Immature natural killer cell (primary cell): ENCODE data around the gene SSX2IP. TPM values are rescaled to one million over a fixed set of nuclear protein-coding genes. Genes with fewer than 3 reads are reported as not detected.
"Not testable (repeated sequence)": the region's sequence is repeated elsewhere in the genome, so short reads cannot be mapped to it uniquely, and the experiment has no call there.

ENCODE experiments used
- DNase-seq, 3 donors: peaks; one replicate each; pipeline ENCODE4 v3.0.0; 2022; ENCODE audit warnings: mixed read lengths in 1 of 3
- H3K27ac Mint-ChIP-seq, 6 donors: one replicate each; pipeline ENCODE4 v1.8.0; 2020; ENCODE audit warnings: mixed read lengths in 6 of 6, mild to moderate bottlenecking in 5 of 6, inconsistent platforms in 4 of 6, moderate library complexity in 3 of 6
- H3K27me3 Mint-ChIP-seq, 3 donors: one replicate each; pipeline ENCODE4 v1.8.0; 2020 to 2021; ENCODE audit warnings: low read depth in 3 of 3, mild to moderate bottlenecking in 3 of 3, mixed read lengths in 3 of 3, moderate library complexity in 3 of 3, inconsistent platforms in 1 of 3
- H3K36me3 Mint-ChIP-seq, 3 donors: one replicate each; pipeline ENCODE4 v1.8.0; 2020; ENCODE audit warnings: mixed read lengths in 3 of 3, inconsistent platforms in 2 of 3, mild to moderate bottlenecking in 2 of 3
- H3K4me1 Mint-ChIP-seq, 2 donors: one replicate each; pipeline ENCODE4 v1.8.0; 2020; ENCODE audit warnings: inconsistent platforms in 2 of 2, mild to moderate bottlenecking in 2 of 2, mixed read lengths in 2 of 2, moderate library complexity in 1 of 2
- H3K4me3 Mint-ChIP-seq, 5 donors: one replicate each; pipeline ENCODE4 v1.8.0; 2020; ENCODE audit warnings: mild to moderate bottlenecking in 5 of 5, mixed read lengths in 5 of 5, inconsistent platforms in 3 of 5, moderate library complexity in 3 of 5
- H3K9me3 Mint-ChIP-seq, 6 donors: one replicate each; pipeline ENCODE4 v1.8.0; 2020; ENCODE audit warnings: mild to moderate bottlenecking in 6 of 6, mixed read lengths in 6 of 6, inconsistent platforms in 4 of 6, moderate library complexity in 3 of 6
- polyA plus RNA-seq, 3 donors: library from polyadenylated mRNA; unstranded; fragments of 300-500 nt; fragmentation: Illumina TruSeq; gene quantifications; one replicate each; pipeline ENCODE4 v1.2.3, GENCODE V29; 2021

Gene SSX2IP, protein sequence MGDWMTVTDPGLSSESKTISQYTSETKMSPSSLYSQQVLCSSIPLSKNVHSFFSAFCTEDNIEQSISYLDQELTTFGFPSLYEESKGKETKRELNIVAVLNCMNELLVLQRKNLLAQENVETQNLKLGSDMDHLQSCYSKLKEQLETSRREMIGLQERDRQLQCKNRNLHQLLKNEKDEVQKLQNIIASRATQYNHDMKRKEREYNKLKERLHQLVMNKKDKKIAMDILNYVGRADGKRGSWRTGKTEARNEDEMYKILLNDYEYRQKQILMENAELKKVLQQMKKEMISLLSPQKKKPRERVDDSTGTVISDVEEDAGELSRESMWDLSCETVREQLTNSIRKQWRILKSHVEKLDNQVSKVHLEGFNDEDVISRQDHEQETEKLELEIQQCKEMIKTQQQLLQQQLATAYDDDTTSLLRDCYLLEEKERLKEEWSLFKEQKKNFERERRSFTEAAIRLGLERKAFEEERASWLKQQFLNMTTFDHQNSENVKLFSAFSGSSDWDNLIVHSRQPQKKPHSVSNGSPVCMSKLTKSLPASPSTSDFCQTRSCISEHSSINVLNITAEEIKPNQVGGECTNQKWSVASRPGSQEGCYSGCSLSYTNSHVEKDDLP
- 10 to 100 TPM; 14.4 to 24.3 (median 20.2) TPM for polyA plus RNA-seq

DNA sequence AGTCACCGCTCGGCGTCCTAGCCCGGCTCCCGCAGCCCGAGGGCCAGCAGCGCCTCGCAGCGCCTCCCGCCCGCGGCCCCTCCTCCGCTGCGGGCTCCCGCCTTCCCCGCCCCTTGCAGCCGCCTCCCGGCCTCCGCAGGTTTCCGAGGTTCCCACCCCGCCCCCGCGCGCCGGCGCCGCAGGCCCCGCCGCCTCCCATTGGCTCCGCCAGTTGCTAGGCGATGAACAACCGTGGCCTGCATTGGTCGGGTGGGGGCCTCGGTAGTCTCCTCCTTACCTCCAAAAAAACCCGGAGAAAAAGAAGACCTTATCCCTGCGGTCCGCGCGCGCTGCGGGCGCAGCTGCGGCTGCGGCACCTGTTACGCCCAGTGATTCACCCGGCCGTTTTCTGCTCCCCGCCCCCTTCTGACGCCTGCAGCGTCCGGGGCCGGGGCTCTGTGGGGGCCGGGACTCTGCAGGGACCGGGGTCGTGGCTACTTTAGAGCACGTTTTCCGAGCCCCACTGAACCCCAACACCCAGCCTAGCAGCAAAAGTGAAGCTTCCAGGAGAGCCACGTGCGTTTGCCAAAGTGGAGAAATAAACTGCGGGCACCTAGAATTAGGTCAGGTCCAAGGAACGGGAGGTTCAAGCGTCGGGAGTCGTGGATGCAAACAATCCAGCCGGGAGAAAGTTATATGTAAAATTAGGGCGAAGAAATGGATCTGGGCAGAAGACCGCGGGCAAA is at the start of gene SSX2IP:
SSX2IP (minus strand) TSS at position 65 of the 725 bp plus-strand sequence. CDS start 19,242 bp downstream, outside the sequence.
- peak; percentile 99 to 100 (median 100) for DNase-seq
- Mint-ChIP-seq H3K27ac (peak within 1 kb of the TSS; percentile 94 to 99 (median 98)), H3K27me3 (peaks cover 8 to 12% (median 11%) of the 10 kb centered on the region in 3 donors), H3K36me3 (no peaks in the 10 kb centered on the region), H3K9me3 (no peaks in the 10 kb centered on the region), H3K4me3 (peak within 1 kb of the TSS; percentile 82 to 98 (median 94)), H3K4me1 (peaks cover 65 to 80% of the 10 kb centered on the region in 2 donors)

DNA sequence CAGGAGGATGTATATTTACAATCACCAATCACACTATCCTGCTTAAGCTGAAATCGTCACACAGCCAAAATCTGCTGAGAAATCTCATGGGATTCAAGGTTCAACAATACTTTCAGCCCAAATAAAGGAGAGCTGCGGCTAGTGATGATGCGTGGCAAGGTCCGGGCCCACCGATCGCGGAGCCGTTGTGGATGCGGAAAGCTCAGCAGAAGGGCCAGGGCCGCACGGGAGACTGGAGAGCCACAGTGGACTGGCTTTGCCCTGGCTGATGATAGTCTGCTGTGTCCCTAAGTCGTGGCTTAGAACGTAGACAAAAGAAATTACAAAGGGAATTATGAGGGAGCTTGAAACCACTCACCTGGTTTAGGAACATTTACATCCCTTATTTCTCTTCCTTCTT is 48.0 kb upstream of the SSX2IP start:
- Mint-ChIP-seq H3K36me3 (no peaks in the 10 kb centered on the region), H3K9me3 (no peaks in the 10 kb centered on the region), H3K4me3 (no peak overlapping the region)

DNA sequence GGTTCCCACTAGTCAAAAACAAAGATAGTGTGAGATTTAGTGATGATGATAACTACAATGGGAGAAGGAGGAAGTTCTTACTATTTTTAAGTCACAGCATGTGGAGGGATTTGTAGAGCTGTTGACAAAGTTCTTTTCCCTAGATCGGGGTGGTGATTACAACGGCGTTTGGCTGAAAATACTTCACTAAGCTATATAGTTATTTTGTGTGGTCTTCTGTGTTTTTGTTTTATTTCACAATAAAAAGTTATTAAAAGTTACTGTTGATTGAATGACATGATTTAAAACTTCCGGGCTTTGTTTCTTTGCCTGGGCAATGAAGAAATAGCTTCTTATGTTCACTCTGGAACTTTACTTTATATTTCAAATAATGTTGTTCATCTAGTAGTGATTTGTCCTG is 47.3 kb upstream of the SSX2IP start:
- Mint-ChIP-seq H3K4me1 (no peaks in the 10 kb centered on the region), H3K27me3 (peaks cover 3 to 10% (median 4%) of the 10 kb centered on the region in 3 donors), H3K4me3 (no peak overlapping the region), H3K36me3 (no peaks in the 10 kb centered on the region), H3K27ac (no peak overlapping the region), H3K9me3 (no peaks in the 10 kb centered on the region)
- DNase-seq = no peak

More for the DNA sequence above, 48.0 kb upstream of the SSX2IP start:
- Mint-ChIP-seq H3K4me1 (no peaks in the 10 kb centered on the region), H3K27ac (no peak overlapping the region), H3K27me3 (peaks cover 3 to 9% (median 4%) of the 10 kb centered on the region in 3 donors)
- no peak for DNase-seq

DNA sequence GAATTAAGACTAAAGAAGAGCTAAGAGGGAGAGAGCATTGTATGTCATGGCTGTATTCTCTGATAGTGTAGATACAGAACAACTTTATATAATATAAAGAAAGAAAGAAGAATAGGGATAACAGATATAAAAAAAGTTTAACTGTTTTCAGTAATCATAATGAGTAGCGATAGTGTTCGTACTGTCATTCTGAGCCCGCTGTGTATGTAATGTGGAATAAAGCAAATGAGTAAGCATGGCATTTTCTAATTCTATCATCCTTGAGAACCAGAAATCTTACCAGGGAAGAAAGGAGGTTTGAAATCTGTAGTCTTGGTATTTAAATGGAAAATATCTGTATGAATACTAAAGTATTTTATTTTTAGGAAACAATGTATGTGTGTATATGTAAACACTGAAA is 46.7 kb upstream of the SSX2IP start:
- Mint-ChIP-seq H3K4me3 (no peak overlapping the region), H3K36me3 (no peaks in the 10 kb centered on the region), H3K4me1 (no peaks in the 10 kb centered on the region), H3K27ac (no peak overlapping the region), H3K9me3 (no peaks in the 10 kb centered on the region), H3K27me3 (peaks cover 3 to 10% (median 6%) of the 10 kb centered on the region in 3 donors)
- no peak for DNase-seq

DNA sequence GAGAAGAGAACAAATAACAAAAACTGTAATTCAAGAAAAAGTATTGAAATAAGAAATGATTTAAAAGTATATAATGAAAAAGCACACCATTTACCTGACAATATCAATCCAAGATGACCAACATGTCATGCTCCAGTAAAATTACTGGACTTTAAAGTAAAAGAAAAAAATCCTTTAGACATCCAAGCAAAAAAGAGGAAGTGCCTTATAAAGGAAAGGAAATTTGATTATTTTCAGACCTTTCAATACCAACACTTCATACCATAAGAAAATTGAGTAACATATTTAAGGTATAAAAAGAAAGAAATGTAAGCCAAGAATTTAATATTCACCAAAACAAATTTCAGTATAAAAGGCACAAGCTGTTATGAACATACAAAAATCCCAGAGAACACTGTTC is 46.2 kb upstream of the SSX2IP start:
- Mint-ChIP-seq H3K36me3 (no peaks in the 10 kb centered on the region), H3K4me3 (no peak overlapping the region), H3K27me3 (peaks cover 0 to 10% (median 9%) of the 10 kb centered on the region in 3 donors), H3K9me3 (peaks cover 0 to 3% (median 0%) of the 10 kb centered on the region in 6 donors), H3K27ac (no peak overlapping the region), H3K4me1 (no peaks in the 10 kb centered on the region)
- no peak for DNase-seq

DNA sequence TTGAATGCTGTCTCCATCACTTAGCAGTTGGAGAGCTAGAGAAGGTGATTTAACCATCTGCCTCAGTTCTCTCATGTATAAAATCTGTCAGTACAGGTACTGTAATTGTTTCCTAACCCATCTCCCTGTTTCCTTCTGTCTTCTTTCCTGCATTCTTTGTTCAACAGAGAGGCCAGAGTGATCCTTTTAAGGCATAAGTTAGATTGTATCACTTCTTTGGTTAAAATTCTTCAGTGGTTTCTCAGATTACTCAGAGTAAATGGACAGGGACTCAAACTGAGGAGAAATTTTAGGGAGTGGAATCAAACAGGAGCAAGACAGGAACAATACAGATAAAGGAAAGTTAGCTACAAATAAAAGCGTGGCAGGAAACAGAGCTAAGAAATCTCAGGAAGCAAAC is 45.2 kb upstream of the SSX2IP start:
- Mint-ChIP-seq H3K4me1 (no peaks in the 10 kb centered on the region), H3K27ac (no peak overlapping the region)
- DNase-seq = no peak

DNA sequence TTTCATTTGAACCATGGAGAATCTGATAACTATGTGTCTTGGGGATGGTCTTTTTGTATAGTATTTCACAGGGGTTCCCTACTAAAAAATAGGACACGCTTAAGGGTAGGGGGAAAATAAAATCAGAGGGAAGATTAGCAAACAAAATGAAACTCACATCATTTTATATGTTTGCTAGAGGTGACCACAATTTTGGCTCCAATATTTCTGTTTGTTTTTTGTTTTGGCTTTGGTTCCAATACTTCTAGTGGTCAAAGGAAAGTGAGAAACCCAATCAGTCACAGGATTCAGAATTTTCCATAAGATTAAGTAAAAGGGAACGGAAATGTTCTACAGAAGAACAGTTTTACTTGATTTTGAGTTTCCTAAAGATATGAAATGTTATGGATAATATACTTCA is 42.3 kb upstream of the SSX2IP start:
- no peak for DNase-seq
- H3K4me3 Mint-ChIP-seq = no peak overlapping the region

More for the DNA sequence above, 45.2 kb upstream of the SSX2IP start:
- no peaks in the 10 kb centered on the region for H3K36me3 Mint-ChIP-seq
- peaks cover under 1 to 11% (median 10%) of the 10 kb centered on the region in 3 donors for H3K27me3 Mint-ChIP-seq
- peaks cover 0 to 4% (median 0%) of the 10 kb centered on the region in 6 donors for H3K9me3 Mint-ChIP-seq
- no peak overlapping the region for H3K4me3 Mint-ChIP-seq

DNA sequence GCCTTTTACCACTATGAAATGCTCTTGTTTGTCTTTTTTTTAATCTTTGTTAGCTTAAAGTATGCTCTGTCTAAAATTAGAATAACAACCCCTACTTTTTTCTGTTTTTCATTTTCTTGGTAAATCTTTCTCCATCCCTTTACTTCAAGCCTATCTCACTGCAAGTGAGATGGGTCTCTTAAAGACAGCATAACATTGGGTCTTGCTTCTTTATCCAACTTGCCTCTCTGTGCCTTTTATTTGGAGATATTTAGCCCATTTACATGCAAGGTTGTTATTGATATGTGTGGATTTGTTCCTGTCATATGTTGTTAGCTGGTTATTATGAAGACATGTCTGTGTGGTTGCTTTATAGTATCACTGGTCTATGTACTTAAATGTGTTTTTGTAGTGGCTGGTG is 41.3 kb upstream of the SSX2IP start:
- no peak overlapping the region for H3K4me3 Mint-ChIP-seq
- peaks cover 0 to 4% (median 0%) of the 10 kb centered on the region in 6 donors for H3K9me3 Mint-ChIP-seq
- DNase-seq = no peak
- H3K27me3 Mint-ChIP-seq = peaks cover 6 to 14% (median 11%) of the 10 kb centered on the region in 3 donors
- H3K4me1 Mint-ChIP-seq = no peaks in the 10 kb centered on the region
- no peaks in the 10 kb centered on the region for H3K36me3 Mint-ChIP-seq
- H3K27ac Mint-ChIP-seq = no peak overlapping the region

More for the DNA sequence above, 42.3 kb upstream of the SSX2IP start:
- Mint-ChIP-seq H3K27ac (no peak overlapping the region), H3K27me3 (peaks cover 6 to 18% (median 11%) of the 10 kb centered on the region in 3 donors), H3K36me3 (no peaks in the 10 kb centered on the region), H3K9me3 (peaks cover 0 to 4% (median 0%) of the 10 kb centered on the region in 6 donors), H3K4me1 (no peaks in the 10 kb centered on the region)

DNA sequence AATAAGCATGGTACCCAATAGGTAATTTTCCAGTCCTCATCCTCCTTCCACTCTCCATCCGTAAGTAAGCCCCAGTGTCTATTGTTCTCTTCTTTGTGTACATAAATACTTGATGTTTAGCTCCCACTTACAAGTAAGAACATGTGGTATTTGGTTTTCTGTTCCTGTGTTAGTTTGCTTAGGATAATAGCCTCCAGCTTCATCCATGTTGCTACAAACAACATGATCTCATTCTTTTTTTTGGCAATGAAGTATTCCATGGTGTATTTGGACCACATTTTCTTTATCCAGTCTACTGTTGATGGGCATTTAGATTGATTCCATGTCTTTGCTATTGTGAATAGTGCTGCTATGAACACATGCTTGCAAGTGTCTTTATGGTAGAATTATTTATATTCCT is 37.5 kb upstream of the SSX2IP start:
- H3K9me3 Mint-ChIP-seq, H3K27ac Mint-ChIP-seq, H3K4me1 Mint-ChIP-seq, H3K36me3 Mint-ChIP-seq, H3K4me3 Mint-ChIP-seq, DNase-seq: not testable (repeated sequence)
- H3K27me3 Mint-ChIP-seq = peaks cover 7 to 10% (median 8%) of the 10 kb centered on the region in 3 donors

DNA sequence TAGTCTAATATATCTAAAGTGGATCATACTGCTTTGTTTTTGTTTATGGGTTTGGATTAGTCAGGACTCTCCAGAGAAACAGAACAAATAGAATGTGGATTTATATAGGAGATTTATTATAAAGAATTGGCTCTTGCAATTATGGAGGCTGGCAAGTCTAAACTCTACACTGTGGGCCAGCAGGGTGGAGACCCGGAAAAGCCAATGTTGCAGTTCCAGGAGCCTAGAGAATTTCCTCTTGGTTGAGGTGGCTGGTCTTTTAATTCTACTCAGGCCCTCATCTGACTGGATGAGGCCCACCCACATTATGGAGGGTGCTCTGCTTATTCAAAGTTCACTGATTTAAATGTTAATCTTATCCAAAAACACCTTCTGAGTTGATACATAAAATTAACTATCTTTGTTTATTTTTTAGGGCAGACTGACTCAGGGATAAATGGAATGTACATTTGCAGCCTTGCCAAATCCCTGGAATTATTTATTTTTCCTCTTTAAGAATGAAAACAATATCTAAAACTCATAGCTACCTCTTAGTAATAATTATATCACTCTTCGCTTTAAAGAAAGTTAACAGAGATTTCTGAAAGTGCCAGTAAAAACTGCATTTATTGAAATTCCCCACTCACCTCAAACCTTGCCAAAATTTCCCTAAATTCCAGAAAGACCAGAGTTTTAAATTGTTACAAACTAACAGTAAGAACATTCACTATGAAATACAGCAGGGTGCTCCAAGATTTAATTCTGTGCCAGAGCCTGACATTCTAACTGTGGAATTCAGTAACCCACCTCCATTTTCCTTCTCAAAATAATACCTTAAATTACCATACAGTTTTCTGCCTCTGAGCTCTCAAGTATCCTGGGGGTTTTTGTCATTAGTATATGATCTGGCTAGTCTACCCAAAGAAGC is 36.6 kb upstream of the SSX2IP start:
- H3K9me3 Mint-ChIP-seq = peaks cover 0 to 4% (median 0%) of the 10 kb centered on the region in 6 donors
- no peaks in the 10 kb centered on the region for H3K36me3 Mint-ChIP-seq
- H3K4me1 Mint-ChIP-seq = no peaks in the 10 kb centered on the region
- DNase-seq = no peak
- H3K27me3 Mint-ChIP-seq = peaks cover 7 to 9% (median 8%) of the 10 kb centered on the region in 3 donors
- no peak overlapping the region for H3K27ac Mint-ChIP-seq
- no peak overlapping the region for H3K4me3 Mint-ChIP-seq

DNA sequence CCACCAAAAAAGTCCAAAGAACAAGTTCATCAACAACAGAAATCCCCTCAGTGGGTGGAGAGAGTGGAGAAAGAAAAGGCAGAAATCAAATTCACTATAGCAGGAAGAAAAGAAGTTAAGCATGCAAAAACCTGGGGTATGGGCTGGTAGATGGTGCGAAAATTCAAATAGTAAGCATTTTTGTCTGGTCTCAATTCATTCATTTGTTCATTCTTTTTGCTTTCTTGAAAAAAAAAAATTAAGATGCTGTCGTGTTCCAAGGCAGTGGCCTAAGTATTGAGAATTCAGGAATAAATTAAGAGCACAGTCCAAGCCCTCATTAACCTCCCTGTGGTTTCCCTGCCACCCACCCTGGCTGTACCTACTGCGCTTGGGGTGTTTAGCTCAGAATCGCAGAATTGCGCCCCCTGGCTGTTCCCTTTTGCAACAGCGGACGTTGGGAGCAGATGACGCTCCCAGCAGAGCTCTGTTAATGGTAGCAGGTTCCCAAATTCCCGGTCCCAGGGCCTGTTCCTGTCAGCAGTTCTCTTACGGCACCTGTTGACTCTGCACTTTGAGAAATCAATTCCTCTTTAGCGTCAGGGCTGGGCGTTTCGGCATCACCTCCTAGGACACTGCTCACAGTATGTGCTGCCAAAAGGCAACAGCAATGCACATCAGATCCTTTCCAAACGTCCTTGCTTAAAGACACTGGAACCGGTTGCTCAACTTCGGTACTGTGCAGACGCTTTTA is 34.0 kb upstream of the SSX2IP start:
- Mint-ChIP-seq H3K27ac (no peak overlapping the region), H3K9me3 (no peaks in the 10 kb centered on the region), H3K36me3 (no peaks in the 10 kb centered on the region), H3K4me1 (no peaks in the 10 kb centered on the region), H3K4me3 (no peak overlapping the region), H3K27me3 (peaks cover 3 to 6% (median 3%) of the 10 kb centered on the region in 3 donors)
- DNase-seq = peak; percentile 53 to 57 (median 53)

DNA sequence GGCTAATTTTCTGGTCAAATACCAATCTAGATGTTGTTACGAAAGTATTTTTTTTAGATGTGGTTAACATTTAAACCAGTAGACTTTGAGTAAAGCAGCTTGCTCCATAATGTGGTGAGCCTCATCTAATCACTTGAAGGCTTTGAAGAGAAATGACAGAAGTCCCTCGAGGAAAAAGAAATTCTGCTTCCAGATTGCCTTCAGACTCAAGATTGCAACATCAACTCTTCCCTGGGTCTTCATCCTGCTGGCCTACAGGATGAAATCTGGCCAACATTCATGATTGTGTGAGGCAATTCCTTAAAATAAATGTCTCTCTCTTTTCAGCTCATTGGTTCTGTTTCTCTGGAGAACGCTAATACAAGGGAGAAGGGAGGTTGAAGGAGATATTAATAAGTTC is 32.5 kb upstream of the SSX2IP start:
- no peaks in the 10 kb centered on the region for H3K4me1 Mint-ChIP-seq
- H3K36me3 Mint-ChIP-seq = no peaks in the 10 kb centered on the region
- H3K4me3 Mint-ChIP-seq = no peak overlapping the region
- H3K27me3 Mint-ChIP-seq = peaks cover 2 to 3% (median 2%) of the 10 kb centered on the region in 3 donors
- DNase-seq = no peak
- no peak overlapping the region for H3K27ac Mint-ChIP-seq
- H3K9me3 Mint-ChIP-seq = no peaks in the 10 kb centered on the region
